GM12801 (cell line): ENCODE data around the gene LRMDA.

Experiments used
- TF ChIP-seq, protein P1 (sequence below): IDR thresholded peaks from one replicate; pipeline ENCODE4 v1.5.1; 2011; ENCODE audit warnings: control low read depth; ENCODE audit not compliant: insufficient read length; ENCODE audit errors: extremely low read depth

LRMDA gene

DNA sequence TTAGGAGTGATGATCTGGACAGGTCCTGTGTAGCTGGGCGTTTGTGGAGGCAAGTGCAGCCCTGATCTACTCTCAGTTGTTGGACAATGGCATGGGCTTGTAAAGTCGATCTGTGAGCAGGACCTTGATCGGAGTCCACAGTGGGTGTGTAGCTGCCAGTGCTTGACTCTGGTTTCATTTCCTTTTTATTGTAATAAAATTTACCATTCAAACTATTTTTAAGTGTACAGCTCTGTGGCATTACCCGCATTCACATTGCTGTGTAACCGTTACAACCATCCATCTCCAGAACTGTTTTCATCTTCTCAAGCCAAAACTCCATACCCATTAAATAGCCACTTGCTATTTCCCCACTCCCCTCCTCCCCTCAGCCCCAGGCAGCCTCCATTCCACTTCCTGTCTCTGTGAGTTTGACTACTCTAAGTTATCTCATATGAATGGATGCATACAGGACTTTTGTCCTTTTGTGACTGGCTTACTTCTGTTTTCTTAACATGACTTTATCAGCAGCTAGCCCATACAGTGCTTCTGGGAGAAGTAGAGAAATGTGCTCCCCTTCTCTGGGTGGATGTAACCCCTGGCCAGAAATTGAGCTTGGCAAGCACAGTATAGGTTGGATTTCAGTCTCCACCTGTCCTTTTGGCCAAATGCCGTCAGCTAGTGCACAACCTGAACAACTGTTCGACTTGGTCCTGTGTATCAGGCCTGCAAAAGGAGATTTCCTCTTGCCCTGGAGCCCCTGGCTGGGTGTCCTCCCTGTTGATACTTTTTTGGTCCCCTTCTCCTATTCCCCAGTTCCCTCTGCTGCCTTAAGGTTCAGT lies 180.0 kb downstream of the LRMDA start:
- TF ChIP-seq, protein P1, sequence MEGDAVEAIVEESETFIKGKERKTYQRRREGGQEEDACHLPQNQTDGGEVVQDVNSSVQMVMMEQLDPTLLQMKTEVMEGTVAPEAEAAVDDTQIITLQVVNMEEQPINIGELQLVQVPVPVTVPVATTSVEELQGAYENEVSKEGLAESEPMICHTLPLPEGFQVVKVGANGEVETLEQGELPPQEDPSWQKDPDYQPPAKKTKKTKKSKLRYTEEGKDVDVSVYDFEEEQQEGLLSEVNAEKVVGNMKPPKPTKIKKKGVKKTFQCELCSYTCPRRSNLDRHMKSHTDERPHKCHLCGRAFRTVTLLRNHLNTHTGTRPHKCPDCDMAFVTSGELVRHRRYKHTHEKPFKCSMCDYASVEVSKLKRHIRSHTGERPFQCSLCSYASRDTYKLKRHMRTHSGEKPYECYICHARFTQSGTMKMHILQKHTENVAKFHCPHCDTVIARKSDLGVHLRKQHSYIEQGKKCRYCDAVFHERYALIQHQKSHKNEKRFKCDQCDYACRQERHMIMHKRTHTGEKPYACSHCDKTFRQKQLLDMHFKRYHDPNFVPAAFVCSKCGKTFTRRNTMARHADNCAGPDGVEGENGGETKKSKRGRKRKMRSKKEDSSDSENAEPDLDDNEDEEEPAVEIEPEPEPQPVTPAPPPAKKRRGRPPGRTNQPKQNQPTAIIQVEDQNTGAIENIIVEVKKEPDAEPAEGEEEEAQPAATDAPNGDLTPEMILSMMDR, result no peak

DNA sequence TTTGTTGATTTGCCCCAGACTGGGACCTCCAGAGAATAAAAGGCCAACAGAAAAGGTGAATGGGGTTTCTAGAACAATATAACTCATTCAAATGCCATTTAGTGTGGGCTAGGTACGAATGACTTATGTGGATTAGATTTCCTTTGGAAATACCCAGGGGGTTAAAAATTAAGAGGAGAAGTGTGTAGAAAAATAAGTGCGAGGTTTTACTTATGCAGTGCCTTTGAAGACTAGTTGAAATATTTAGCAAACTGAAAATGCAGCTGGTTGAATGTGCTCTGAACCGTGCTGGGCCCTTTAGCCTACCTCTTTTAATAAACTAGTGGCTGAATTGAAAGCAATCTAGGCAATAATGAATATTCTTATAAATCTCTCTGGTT lies 180.6 kb downstream of the LRMDA start:
- TF ChIP-seq, protein P1, result no peak

DNA sequence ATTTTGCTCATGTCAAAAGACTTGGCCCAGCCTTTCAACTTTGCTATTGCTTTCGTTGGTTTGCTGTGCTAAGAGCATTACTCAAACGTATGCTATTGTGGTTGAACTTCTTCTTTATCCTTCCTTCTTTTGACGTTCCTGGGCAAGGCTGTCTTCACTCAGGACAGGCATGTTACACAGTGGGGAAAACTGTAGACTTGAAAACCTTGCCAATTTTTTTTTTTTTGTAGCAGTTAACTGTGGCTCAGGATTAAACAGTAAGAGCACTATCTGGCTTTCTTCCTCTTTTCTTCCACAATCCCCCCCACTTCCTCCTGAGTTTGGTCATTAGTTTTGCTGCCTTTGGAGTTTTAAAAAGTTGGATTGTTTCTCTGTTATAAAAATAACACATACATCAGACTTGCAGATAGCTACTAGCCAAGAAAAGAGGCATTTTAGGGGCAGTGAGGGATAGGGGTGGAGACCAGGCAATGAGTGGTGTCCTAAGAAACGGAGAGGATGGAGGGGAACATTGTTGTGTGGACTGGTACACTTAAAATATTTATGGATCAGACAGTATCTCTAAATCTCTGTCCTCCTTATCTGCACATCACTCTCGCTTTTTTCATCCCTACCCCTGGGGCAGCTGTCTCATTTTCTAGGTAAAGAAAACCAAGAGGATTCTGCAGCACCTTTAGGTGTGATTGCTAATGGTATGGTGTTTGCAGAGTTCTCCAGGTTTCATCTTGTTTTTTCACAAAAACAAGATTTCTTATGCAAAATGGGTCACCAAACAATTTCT lies 181.7 kb downstream of the LRMDA start:
- TF ChIP-seq, protein P1, result no peak

DNA sequence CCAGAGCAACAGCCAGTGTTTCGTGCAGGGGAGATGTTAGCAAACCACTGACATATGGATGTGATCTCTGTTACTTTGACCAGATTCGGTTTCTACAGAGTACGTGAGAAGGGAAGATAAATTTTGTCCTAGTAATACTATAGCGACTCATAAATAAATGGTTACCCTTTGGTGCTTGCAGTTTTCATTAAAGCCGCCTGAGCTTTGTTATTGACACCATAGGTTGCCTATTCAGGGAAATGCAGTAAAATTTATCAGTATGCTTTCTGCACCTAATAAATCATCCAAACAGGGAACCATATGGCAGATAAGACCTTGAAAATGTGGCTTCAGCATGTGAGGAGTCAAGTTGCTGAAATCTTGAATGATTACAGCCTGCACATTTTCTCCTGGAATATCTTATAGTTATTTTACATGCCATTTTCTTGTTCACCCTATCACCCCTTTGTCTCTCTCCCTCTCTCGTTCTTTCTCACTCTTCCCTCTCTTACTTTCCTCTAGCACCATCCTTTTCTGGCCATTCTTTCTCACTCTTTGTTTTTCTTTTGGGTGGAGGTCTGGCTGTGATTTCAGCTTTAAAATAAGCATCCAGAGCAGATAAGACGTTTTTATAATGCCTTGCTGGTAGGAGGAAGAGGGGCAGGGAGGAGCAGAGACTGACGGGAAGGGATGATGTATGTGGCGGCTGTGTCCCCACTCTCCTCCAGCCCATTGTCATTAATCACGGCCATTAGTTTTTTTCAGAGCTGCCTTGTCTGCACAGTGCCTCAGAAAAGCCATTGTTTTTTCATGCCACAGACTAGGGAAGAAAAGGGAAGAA lies 182.5 kb downstream of the LRMDA start:
- TF ChIP-seq, protein P1, result no peak

DNA sequence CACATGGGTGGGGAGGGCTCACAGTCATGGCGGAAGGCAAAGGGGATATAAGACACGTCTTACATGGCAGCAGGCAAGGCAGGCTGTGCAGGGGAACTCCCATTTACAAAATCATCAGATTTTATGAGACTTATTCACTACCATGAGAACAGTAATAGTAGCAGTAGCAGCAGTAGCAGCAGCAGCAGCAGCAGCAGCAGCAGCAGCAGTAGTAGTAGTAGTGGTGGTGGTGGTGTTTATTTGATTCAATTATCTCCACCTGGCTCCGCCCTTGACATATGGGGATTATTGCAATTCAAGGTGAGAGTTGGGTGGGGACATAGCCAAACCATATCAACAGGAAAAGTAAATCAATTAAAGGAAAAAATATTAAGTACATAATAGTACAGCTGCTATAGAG lies 184.7 kb downstream of the LRMDA start:
- TF ChIP-seq, protein P1, result no peak

DNA sequence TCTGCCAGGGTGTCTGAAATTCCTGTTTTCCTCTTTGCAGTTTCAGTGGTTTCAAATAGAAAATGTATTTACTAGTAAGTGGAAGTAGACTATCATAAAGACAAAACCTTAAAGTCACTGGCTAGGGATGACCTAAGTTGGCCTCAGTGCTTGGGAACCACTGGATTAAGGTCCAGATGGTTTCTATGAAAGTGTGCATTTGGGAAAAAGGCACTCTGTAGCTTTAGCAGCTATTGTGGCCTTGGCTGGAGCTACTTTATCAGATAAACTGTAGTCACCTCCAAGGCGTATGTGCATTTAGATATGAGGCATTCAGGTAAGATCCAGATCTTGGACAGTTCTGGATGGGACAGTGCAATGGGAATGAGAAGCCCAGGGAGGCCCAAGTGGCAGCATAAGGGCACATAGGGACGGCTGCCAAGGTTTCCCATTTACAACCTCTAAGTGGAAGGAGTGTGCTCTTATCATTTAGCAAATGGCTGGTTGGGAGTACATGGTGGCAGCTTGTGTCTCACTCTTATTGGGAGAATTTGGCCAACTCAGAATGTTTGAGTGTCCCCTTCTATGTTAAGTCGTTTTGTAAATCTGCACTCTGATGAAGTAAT lies 185.6 kb downstream of the LRMDA start:
- TF ChIP-seq, protein P1, result no peak
